Stomach smooth muscle (tissue), 2 donors: Measurements from ENCODE around the gene LRRC41.

Experiments used
- H3K27ac ChIP-seq: one replicate; pipeline ENCODE4 v1.7.0; 2013; ENCODE audit warnings: mild to moderate bottlenecking, low read length, inconsistent platforms
- H3K27me3 ChIP-seq, 2 donors: one replicate each; pipeline ENCODE4 v1.7.0; 2013; ENCODE audit warnings: low read length in 2 of 2; ENCODE audit not compliant: insufficient read depth in 2 of 2, control insufficient read depth in 1 of 2
- H3K36me3 ChIP-seq, 2 donors: one replicate each; pipeline ENCODE4 v1.7.0; 2013; ENCODE audit warnings: low read length in 2 of 2; ENCODE audit not compliant: control insufficient read depth in 2 of 2, insufficient read depth in 2 of 2
- H3K4me1 ChIP-seq: one replicate; pipeline ENCODE4 v1.7.0; 2013; ENCODE audit warnings: low read length; ENCODE audit not compliant: control insufficient read depth, insufficient read depth
- H3K4me3 ChIP-seq, 2 donors: one replicate each; pipeline ENCODE4 v1.7.0; 2013; ENCODE audit warnings: low read length in 2 of 2
- H3K9ac ChIP-seq, 2 donors: one replicate each; pipeline ENCODE4 v1.7.0; 2013; ENCODE audit warnings: low read length in 2 of 2, mild to moderate bottlenecking in 1 of 2
- H3K9me3 ChIP-seq, 2 donors: one replicate each; pipeline ENCODE4 v1.7.0; 2013; ENCODE audit warnings: low read length in 2 of 2; ENCODE audit not compliant: control insufficient read depth in 2 of 2
- donor health status: healthy.
- donor health status: Pancreatic carcinoma.

The LRRC41 gene

DNA sequence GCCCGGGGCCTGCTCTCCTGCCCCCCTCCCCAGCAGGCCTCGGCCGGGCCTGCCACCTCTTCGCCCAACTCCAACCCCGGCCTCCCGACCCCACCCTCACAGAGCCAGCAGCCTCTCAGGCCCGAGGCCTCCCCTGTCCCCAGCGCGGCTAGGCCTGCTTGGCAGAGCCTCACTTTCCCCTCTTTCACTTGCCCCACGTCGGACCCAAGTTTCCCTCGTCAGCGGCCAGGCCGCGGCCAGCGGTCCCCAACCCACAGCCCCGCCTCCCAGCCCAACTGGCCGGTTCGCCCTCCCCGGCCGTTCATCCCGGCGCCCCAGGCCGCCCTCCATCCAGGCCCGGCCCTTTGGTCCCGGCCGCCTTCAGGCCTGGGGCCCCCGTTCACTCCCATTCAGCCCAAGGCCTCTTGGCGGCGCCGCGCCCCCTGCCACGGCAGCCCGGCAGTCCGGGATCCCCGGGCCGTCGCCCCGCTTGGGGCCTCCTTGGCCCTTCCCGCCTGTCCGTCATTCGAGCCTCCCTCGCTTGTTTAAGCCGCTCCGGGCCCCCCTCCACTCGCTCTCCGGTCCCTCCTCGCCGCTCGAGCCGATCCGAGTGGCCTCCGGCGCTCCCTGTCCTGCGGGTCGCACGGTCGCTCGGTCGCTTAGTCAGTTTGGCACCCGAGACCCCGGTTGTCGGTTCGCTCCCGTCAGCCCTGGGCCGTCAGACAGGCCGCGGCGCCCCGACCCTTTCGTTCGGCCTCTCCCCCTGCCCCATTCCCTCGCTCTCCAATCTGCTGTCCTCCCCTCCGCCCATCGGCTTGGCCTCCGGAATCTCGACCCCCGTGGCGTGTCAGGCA, 1.4 kb downstream of the LRRC41 start:
- Histone ChIP-seq H3K4me1 (peaks cover 35% of the 10 kb centered on the region), H3K27ac (peak overlapping the region; percentile 98)

DNA sequence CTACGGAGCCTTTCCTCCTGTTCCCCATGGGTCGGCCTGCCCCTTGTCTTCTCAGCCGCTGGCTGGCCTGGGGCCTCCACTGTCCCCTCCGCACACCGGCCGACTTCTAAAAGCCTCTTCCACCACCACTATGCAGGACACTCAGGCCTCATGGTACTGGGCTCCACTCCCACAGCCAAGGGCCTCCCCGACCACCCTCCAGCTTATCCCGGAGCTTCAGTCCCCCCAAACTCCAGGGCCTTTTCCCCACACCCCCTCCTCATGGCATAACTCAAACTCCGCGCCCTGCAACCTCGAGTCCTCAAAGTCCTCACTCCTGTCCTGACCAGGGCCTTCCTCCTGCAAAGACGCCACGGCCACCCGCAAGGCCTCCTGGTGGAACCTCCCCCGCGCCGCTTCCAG, 2.0 kb downstream of the LRRC41 start:
- H3K9ac ChIP-seq: peak overlapping the region; percentile 98
- no peaks in the 10 kb centered on the region for H3K9me3 ChIP-seq
- H3K36me3 ChIP-seq: peaks cover 15 to 18% of the 10 kb centered on the region in 2 donors
- H3K27ac ChIP-seq: peak overlapping the region; percentile 98
- no peaks in the 10 kb centered on the region for H3K27me3 ChIP-seq
- H3K4me3 ChIP-seq: peak overlapping the region; percentile 91 to 96
- H3K4me1 ChIP-seq: peaks cover 30% of the 10 kb centered on the region

More for the DNA sequence above, 1.4 kb downstream of the LRRC41 start:
- Histone ChIP-seq H3K4me3 (peak overlapping the region; percentile 91 to 96), H3K27me3 (no peaks in the 10 kb centered on the region), H3K36me3 (peaks cover 12% of the 10 kb centered on the region in 2 donors), H3K9me3 (no peaks in the 10 kb centered on the region), H3K9ac (peak overlapping the region; percentile 98)

DNA sequence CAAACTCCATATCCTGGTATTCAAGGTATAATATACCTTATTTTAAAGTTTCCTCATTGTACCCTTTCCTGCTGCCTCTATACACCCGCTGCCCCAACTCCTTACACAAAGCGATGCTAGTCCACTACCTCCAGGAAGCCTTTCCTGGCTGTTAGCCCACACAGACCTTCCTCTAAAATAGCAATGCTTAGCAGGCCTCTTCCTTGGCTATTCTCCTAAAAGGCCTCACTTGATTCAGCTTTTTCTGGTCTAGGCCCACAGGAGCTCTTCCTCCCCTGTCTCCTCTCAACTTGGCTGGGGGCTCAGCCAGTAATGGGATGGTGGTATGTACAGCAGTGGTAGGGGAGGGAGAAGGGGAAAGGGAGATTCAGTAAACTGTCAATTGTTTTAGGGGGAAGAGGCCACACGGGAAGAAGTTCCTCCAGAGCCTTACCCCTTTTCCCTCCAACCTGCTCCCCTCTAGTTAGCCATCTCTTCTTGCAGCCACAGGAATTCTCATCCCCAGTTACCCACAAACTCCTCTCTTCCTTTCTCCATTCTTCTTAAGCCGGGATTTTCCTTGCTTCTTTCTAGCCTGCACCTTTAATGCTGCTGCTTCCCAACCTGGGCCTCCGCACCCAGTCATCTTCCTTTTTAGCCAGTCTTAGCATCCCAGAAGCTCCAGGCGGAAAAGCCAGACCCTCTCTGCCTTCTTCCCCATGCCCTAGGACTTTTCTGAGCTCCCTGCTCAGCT, 2.6 kb downstream of the LRRC41 start:
- Histone ChIP-seq H3K27ac (peak overlapping the region; percentile 98), H3K36me3 (peaks cover 15 to 19% of the 10 kb centered on the region in 2 donors), H3K9me3 (no peaks in the 10 kb centered on the region), H3K4me1 (peaks cover 30% of the 10 kb centered on the region), H3K27me3 (no peaks in the 10 kb centered on the region), H3K4me3 (peak overlapping the region; percentile 91 to 96), H3K9ac (peak overlapping the region; percentile 98)

DNA sequence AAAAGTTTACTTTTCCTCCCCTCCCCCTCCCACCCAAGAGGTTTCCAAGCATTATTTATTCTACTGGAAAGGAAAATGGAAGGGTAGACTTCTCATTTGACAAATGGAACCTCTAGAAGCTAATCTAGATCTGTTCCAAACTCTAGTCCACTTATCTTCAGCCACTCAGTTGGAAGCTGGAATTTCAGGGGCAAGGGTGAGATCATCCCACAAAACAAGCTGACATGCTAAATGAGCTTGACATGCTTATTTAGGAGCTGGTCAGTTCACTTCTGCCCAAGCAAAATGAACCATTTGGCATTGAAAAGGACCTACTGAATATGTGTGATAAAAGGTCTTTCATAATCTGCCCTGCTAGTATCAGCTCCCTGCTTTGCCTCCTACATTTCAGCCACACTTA, 5.0 kb downstream of the LRRC41 start:
- peaks cover 26 to 28% of the 10 kb centered on the region in 2 donors for H3K36me3 ChIP-seq
- H3K9me3 ChIP-seq: no peaks in the 10 kb centered on the region
- peaks cover 23% of the 10 kb centered on the region for H3K4me1 ChIP-seq
- H3K27ac ChIP-seq: no peak overlapping the region
- no peaks in the 10 kb centered on the region for H3K27me3 ChIP-seq
- H3K4me3 ChIP-seq: no peak overlapping the region
- H3K9ac ChIP-seq: no peak overlapping the region

DNA sequence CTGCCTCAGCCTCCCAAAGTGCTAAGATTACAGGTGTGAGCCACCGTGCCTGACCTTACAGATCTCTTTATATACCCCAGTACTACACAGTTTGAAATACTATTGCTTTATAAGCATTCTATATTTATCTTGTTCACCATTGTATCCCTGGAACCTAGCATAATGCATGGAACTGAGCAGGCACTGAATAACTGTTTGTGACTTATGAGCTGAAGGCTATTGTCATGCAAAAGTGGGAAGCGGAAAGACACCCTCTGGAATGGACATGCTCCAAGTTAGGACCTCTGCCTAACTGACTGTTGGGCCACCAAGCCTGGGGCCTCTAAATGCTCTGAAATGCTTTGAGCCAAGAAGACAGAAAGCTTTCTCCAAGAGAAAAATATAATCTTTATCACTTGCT, 8.1 kb downstream of the LRRC41 start:
- Histone ChIP-seq H3K27ac (no peak overlapping the region), H3K9me3 (no peaks in the 10 kb centered on the region), H3K4me3 (no peak overlapping the region), H3K9ac (no peak overlapping the region), H3K4me1 (peaks cover 5% of the 10 kb centered on the region), H3K36me3 (peaks cover 29 to 33% of the 10 kb centered on the region in 2 donors), H3K27me3 (no peaks in the 10 kb centered on the region)

DNA sequence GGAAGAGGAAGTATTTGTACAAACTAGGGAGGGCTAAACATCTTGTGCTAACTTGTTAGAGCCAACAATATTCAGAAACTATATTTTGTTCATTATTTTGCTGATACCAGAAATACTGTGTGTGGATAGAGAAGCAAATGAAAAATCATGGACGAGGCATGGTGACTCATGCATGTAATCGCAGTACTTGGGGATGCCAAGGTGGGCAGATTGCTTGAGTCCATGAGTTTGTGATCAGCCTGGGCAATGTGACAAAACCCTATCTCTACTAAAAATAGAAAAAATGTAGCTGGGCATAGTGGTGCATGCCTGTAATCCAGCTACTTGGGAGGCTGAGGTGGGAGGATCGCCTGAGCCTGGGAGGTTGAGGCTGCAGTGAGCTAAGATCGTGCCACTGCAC, 13.4 kb downstream of the LRRC41 start:
- Histone ChIP-seq H3K9ac (no peak overlapping the region), H3K9me3 (no peaks in the 10 kb centered on the region), H3K4me3 (no peak overlapping the region), H3K27ac (no peak overlapping the region), H3K27me3 (no peaks in the 10 kb centered on the region), H3K36me3 (peaks cover 30 to 37% of the 10 kb centered on the region in 2 donors), H3K4me1 (no peaks in the 10 kb centered on the region)

DNA sequence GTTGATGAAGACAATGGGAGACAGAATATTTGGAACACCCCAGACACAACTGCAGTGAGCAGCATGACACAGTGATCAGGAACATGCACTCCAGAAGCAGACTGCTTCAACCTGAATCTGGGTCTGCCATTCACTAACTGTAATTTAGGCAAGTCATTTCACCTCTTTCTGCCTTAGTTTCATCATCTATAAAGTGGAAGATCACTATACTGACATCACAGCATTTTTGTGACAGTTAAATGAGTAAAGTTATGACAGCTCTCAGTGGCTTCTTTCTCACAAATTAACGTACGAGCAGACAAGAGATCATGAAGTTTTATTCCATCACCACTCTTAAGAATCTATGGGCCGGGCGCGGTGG, 14.3 kb downstream of the LRRC41 start:
- no peaks in the 10 kb centered on the region for H3K9me3 ChIP-seq
- no peak overlapping the region for H3K27ac ChIP-seq
- no peaks in the 10 kb centered on the region for H3K27me3 ChIP-seq
- H3K9ac ChIP-seq: no peak overlapping the region
- H3K36me3 ChIP-seq: peaks cover 38 to 45% of the 10 kb centered on the region in 2 donors
- H3K4me1 ChIP-seq: no peaks in the 10 kb centered on the region
- H3K4me3 ChIP-seq: no peak overlapping the region

DNA sequence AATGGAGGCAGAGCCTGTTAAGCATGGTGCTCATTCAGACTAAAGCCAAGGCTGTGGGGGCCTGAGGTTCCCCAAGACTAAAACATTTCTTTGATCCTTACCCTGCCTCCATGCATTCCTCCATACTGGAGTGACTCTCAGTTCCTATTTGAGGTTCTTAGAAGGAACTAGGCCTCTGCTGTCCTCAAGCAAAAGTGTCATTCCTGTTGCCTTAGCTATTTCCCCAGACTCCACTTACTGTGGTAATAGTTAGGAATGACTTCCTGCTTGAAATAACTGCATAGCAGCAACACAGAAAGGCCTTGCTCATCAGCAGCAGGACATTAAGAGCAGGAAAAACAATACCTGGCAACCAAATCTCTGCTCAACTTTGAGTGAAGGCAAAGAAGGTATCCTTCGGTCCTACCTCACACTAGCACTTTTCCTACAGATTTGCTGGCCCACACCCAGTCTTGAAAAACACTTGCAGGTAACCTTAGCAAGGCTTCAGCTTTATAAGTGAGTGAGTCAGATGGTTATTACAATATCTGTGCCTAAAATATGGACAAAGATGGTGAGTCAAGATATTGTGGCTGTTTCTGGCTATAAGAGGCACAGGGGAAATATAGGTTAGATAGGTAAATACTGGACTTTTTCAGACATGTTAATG, 14.8 kb downstream of the LRRC41 start:
- Histone ChIP-seq H3K4me1 (no peaks in the 10 kb centered on the region), H3K9me3 (no peaks in the 10 kb centered on the region), H3K36me3 (peaks cover 38 to 46% of the 10 kb centered on the region in 2 donors), H3K4me3 (no peak overlapping the region), H3K27me3 (no peaks in the 10 kb centered on the region), H3K27ac (no peak overlapping the region), H3K9ac (no peak overlapping the region)

DNA sequence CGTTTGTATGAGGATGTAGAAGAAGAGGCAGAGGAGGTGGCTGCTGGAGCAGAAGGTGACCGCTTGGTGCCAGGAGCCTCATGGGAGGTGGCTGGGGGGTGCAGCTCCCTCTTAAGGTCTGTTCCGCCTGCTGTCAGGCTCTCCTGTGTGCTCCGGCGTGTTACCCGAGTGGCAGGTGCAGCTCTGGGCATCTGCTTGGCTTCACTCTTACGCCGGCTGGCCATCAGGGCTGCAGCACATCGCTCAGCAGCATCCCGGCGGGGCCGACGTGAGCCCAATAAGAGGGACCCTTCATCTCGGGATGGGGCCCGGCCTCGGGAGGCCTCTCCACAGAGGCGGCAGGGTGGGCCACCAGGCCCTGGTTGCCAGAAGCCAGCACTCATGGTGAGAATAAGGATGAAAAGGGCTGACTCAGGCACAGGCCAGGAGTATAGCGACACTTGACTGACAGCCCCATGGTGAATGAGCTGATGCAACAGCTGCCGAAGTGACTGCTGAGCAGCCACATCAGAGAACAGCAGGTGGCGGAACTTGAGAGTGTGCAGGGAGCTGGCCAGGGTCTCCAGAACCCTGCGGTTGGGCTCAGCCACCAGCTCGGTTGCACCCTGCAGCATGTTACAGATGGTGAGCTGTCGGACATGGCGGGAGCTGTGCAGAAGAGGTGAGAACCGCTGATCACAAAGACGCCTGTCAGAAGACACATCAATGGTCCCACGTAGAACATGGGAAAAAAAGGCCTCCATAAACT, 17.5 kb downstream of the LRRC41 start:
- H3K9ac ChIP-seq: no peak overlapping the region
- H3K4me1 ChIP-seq: no peaks in the 10 kb centered on the region
- H3K27me3 ChIP-seq: no peaks in the 10 kb centered on the region
- no peak overlapping the region for H3K4me3 ChIP-seq
- no peaks in the 10 kb centered on the region for H3K9me3 ChIP-seq
- H3K36me3 ChIP-seq: peaks cover 36 to 53% of the 10 kb centered on the region in 2 donors
- H3K27ac ChIP-seq: no peak overlapping the region
